ENCODE results near the gene QARS1. TPM values are rescaled to one million over a fixed set of nuclear protein-coding genes. Genes with fewer than 3 reads are reported as not detected.

QARS1 gene
- total and polyA plus RNA-seq, 2 experiments from 2014 or later = 87.0 to 240 TPM

GRCh38 chr3:49132437-49133225 lies 28.1 kb upstream of the QARS1 start, which contains the start of gene LAMB2:
Gene LAMB2, minus strand, starts transcription at chr3:49133050. Its CDS starts 183 bp downstream, at chr3:49132867.
- no peaks in the 10 kb centered on the region for H3K9me2 ChIP-seq (ENCODE audit: insufficient read depth)
- H3K27ac ChIP-seq = peak within 1 kb of the TSS; percentile 76
- TF ChIP-seq EZH2 (IDR thresholded peaks at IDR 0.05; ENCODE audit: insufficient read depth, poor library complexity, severe bottlenecking) = no peak
- TF ChIP-seq EZH2phosphoT487 (IDR thresholded peaks at IDR 0.05; ENCODE audit: insufficient read depth, low read depth) = no peak
- H3K4me2 ChIP-seq (ENCODE audit: unreplicated experiment) = peak within 1 kb of the TSS; percentile 93
- no peaks in the 10 kb centered on the region for H3F3A ChIP-seq (ENCODE audit: insufficient read depth)
- peak within 1 kb of the TSS; percentile 91 for H3K4me3 ChIP-seq
- no peaks in the 10 kb centered on the region for H3K9me3 ChIP-seq (ENCODE audit: low read depth)
- H3K4me1 ChIP-seq (ENCODE audit: insufficient read depth) = peaks cover 13% of the 10 kb centered on the region; the same call in 1 of the 2 replicates
- in situ Hi-C loops (cut with MboI) = no loop called here
- peak within 1 kb of the TSS; percentile 97 for H2AFZ ChIP-seq
- peaks cover 51% of the 10 kb centered on the region for H3K79me2 ChIP-seq (ENCODE audit: insufficient read depth)
- peak within 1 kb of the TSS; percentile 86 for H3K9ac ChIP-seq
- H4K20me1 ChIP-seq (ENCODE audit: insufficient read depth) = no peaks in the 10 kb centered on the region
- H3K27me3 ChIP-seq (replicated peaks; ENCODE audit: insufficient read depth) = no peaks in the 10 kb centered on the region
- peak; percentile 82 for DNase-seq
- 0 to 1% methylated on average over 20 to 28 of the region's 28 CpGs for WGBS, 2 experiments (ENCODE audit: low coverage in 1 of 2, low lambda C conversion rate in 2 of 2, missing lambda C conversion rate in 2 of 2)
- H3K36me3 ChIP-seq (ENCODE audit: low read depth) = peaks cover 5% of the 10 kb centered on the region; the same call in 1 of the 2 replicates

- DNase-seq = peak; percentile 59
These were observed 27.5 kb upstream of the QARS1 start for GRCh38 chr3:49132073-49132436.

GRCh38 chr3:49131576-49131975 lies 27.0 kb upstream of the QARS1 start:
- H3F3A ChIP-seq (ENCODE audit: insufficient read depth) = no peaks in the 10 kb centered on the region
- DNase-seq = no peak
- in situ Hi-C loops (cut with MboI) = no loop called here
- H3K27me3 ChIP-seq (replicated peaks; ENCODE audit: insufficient read depth) = no peaks in the 10 kb centered on the region
- H3K4me2 ChIP-seq (ENCODE audit: unreplicated experiment) = peak overlapping the region; percentile 93
- no peaks in the 10 kb centered on the region for H3K9me3 ChIP-seq (ENCODE audit: low read depth)
- no peaks in the 10 kb centered on the region for H4K20me1 ChIP-seq (ENCODE audit: insufficient read depth)
- H3K9me2 ChIP-seq (ENCODE audit: insufficient read depth) = no peaks in the 10 kb centered on the region
- peak overlapping the region; percentile 91 for H3K4me3 ChIP-seq
- peaks cover 13% of the 10 kb centered on the region; the same call in 1 of the 2 replicates for H3K4me1 ChIP-seq (ENCODE audit: insufficient read depth)
- H3K79me2 ChIP-seq (ENCODE audit: insufficient read depth) = peaks cover 61% of the 10 kb centered on the region
- H3K27ac ChIP-seq = no peak overlapping the region
- TF ChIP-seq EZH2 (IDR thresholded peaks at IDR 0.05; ENCODE audit: insufficient read depth, poor library complexity, severe bottlenecking) (no peak), EZH2phosphoT487 (IDR thresholded peaks at IDR 0.05; ENCODE audit: insufficient read depth, low read depth) (no peak)
- peak overlapping the region; percentile 86 for H3K9ac ChIP-seq
- peaks cover 5% of the 10 kb centered on the region; the same call in 1 of the 2 replicates for H3K36me3 ChIP-seq (ENCODE audit: low read depth)
- WGBS, 2 experiments (ENCODE audit: low coverage in 1 of 2, low lambda C conversion rate in 2 of 2, missing lambda C conversion rate in 2 of 2) = 79 to 83% methylated on average over 6 of the region's 6 CpGs
- H2AFZ ChIP-seq = no peak overlapping the region

More at GRCh38 chr3:49132073-49132436, 27.5 kb upstream of the QARS1 start:
- Histone ChIP-seq H4K20me1 (ENCODE audit: insufficient read depth) (no peaks in the 10 kb centered on the region), H3K9ac (peak overlapping the region; percentile 86), H3F3A (ENCODE audit: insufficient read depth) (no peaks in the 10 kb centered on the region), H3K27me3 (replicated peaks; ENCODE audit: insufficient read depth) (no peaks in the 10 kb centered on the region), H3K4me3 (peak overlapping the region; percentile 91), H2AFZ (peak overlapping the region; percentile 97), H3K27ac (peak overlapping the region; percentile 76), H3K36me3 (ENCODE audit: low read depth) (peaks cover 5% of the 10 kb centered on the region; the same call in 1 of the 2 replicates), H3K79me2 (ENCODE audit: insufficient read depth) (peaks cover 56% of the 10 kb centered on the region), H3K4me1 (ENCODE audit: insufficient read depth) (peaks cover 13% of the 10 kb centered on the region; the same call in 1 of the 2 replicates), H3K4me2 (ENCODE audit: unreplicated experiment) (peak overlapping the region; percentile 93), H3K9me3 (ENCODE audit: low read depth) (no peaks in the 10 kb centered on the region), H3K9me2 (ENCODE audit: insufficient read depth) (no peaks in the 10 kb centered on the region)
- TF ChIP-seq EZH2phosphoT487 (IDR thresholded peaks at IDR 0.05; ENCODE audit: insufficient read depth, low read depth) (no peak), EZH2 (IDR thresholded peaks at IDR 0.05; ENCODE audit: insufficient read depth, poor library complexity, severe bottlenecking) (no peak)
- in situ Hi-C loops (cut with MboI) = no loop called here
- 15 to 20% methylated on average over 9 of the region's 9 CpGs for WGBS, 2 experiments (ENCODE audit: low coverage in 1 of 2, low lambda C conversion rate in 2 of 2, missing lambda C conversion rate in 2 of 2)

- Histone ChIP-seq H3K4me3 (no peak overlapping the region), H3K9me3 (ENCODE audit: low read depth) (no peaks in the 10 kb centered on the region), H4K20me1 (ENCODE audit: insufficient read depth) (no peaks in the 10 kb centered on the region), H3F3A (ENCODE audit: insufficient read depth) (no peaks in the 10 kb centered on the region), H3K79me2 (ENCODE audit: insufficient read depth) (peaks cover 67% of the 10 kb centered on the region), H3K9ac (peak overlapping the region; percentile 86; the same call in 1 of the 2 replicates), H3K27ac (no peak overlapping the region), H3K27me3 (replicated peaks; ENCODE audit: insufficient read depth) (no peaks in the 10 kb centered on the region), H3K36me3 (ENCODE audit: low read depth) (peaks cover 5% of the 10 kb centered on the region; the same call in 1 of the 2 replicates), H2AFZ (no peak overlapping the region), H3K4me2 (ENCODE audit: unreplicated experiment) (no peak overlapping the region), H3K9me2 (ENCODE audit: insufficient read depth) (no peaks in the 10 kb centered on the region), H3K4me1 (ENCODE audit: insufficient read depth) (peaks cover 13% of the 10 kb centered on the region; the same call in 1 of the 2 replicates)
- no peak for DNase-seq
- TF ChIP-seq EZH2 (IDR thresholded peaks at IDR 0.05; ENCODE audit: insufficient read depth, poor library complexity, severe bottlenecking) (no peak), EZH2phosphoT487 (IDR thresholded peaks at IDR 0.05; ENCODE audit: insufficient read depth, low read depth) (no peak)
- 60% methylated on average over 12 of the region's 12 CpGs for WGBS, 2 experiments (ENCODE audit: low coverage in 1 of 2, low lambda C conversion rate in 2 of 2, missing lambda C conversion rate in 2 of 2)
- in situ Hi-C loops (cut with MboI) = no loop called here
These were observed 26.5 kb upstream of the QARS1 start for GRCh38 chr3:49131040-49131439.
